KMS-11 (cell line): Measurements from ENCODE around the gene ZNF883.

Experiments used
- H2AFZ ChIP-seq: fragments of 200-600 bp; sonication (generic); 2 replicates; pipeline ENCODE4 v1.6.1; 2016; ENCODE audit warnings: antibody characterized with exemption, mixed run types, low read depth
- H3K27ac ChIP-seq: fragments of 200-600 bp; sonication (generic); 2 replicates; pipeline ENCODE4 v1.6.1; 2016; ENCODE audit warnings: mild to moderate bottlenecking, mixed run types
- H3K27me3 ChIP-seq: fragments of 200-600 bp; sonication (generic); 2 replicates; pipeline ENCODE4 v1.6.1; 2017; ENCODE audit warnings: mild to moderate bottlenecking, low read depth, mixed run types, moderate library complexity; ENCODE audit not compliant: insufficient read depth
- H3K36me3 ChIP-seq: fragments of 200-600 bp; sonication (generic); 2 replicates; pipeline ENCODE4 v1.6.1; 2017; ENCODE audit warnings: mild to moderate bottlenecking, mixed run types; ENCODE audit not compliant: insufficient read depth
- H3K4me1 ChIP-seq: fragments of 200-600 bp; sonication (generic); 2 replicates; pipeline ENCODE4 v1.6.1; 2016; ENCODE audit warnings: mild to moderate bottlenecking, low read depth, mixed run types; ENCODE audit not compliant: poor library complexity, severe bottlenecking
- H3K4me2 ChIP-seq: fragments of 200-600 bp; sonication (generic); 2 replicates; pipeline ENCODE4 v1.7.0; 2016; ENCODE audit warnings: mild to moderate bottlenecking, mixed run types
- H3K4me3 ChIP-seq: fragments of 200-600 bp; sonication (generic); IDR thresholded peaks from 2 replicates; pipeline ENCODE4 v1.6.1; 2017; ENCODE audit warnings: low read depth, low read length, mixed read lengths; ENCODE audit not compliant: insufficient read depth
- H3K79me2 ChIP-seq: fragments of 200-600 bp; sonication (generic); 2 replicates; pipeline ENCODE4 v1.6.1; 2016; ENCODE audit warnings: low read depth, mixed run types; ENCODE audit not compliant: insufficient read depth
- H3K9ac ChIP-seq: fragments of 200-600 bp; sonication (generic); 2 replicates; pipeline ENCODE4 v1.6.1; 2016; ENCODE audit warnings: mild to moderate bottlenecking, mixed run types
- H4K20me1 ChIP-seq: fragments of 200-600 bp; sonication (generic); 2 replicates; pipeline ENCODE4 v1.6.1; 2016; ENCODE audit warnings: mild to moderate bottlenecking, mixed run types; ENCODE audit not compliant: insufficient read depth
- CTCF ChIP-seq: fragments of 200-600 bp; sonication (generic); conservative IDR thresholded peaks from 2 replicates; pipeline ENCODE4 v1.6.1; 2017; ENCODE audit warnings: low read depth, mild to moderate bottlenecking, antibody characterized with exemption, low read length, moderate library complexity, mixed read lengths

ZNF883 gene

GRCh38 chr9:112933696-112934095, 78.3 kb downstream of the ZNF883 start:
- Histone ChIP-seq H4K20me1 (no peaks in the 10 kb centered on the region), H3K79me2 (no peaks in the 10 kb centered on the region), H3K4me2 (no peak overlapping the region), H3K36me3 (no peaks in the 10 kb centered on the region), H3K27ac (no peak overlapping the region), H3K9ac (no peak overlapping the region), H3K27me3 (no peaks in the 10 kb centered on the region), H3K4me3 (no peak overlapping the region), H2AFZ (no peak overlapping the region), H3K4me1 (no peaks in the 10 kb centered on the region)
- TF ChIP-seq CTCF: no peak

- Histone ChIP-seq H3K27me3 (no peaks in the 10 kb centered on the region), H3K36me3 (no peaks in the 10 kb centered on the region), H3K4me1 (no peaks in the 10 kb centered on the region), H2AFZ (no peak overlapping the region), H3K9ac (no peak overlapping the region), H4K20me1 (no peaks in the 10 kb centered on the region), H3K4me3 (no peak overlapping the region), H3K4me2 (no peak overlapping the region), H3K79me2 (no peaks in the 10 kb centered on the region), H3K27ac (no peak overlapping the region)
- no peak for TF ChIP-seq CTCF
Measured at GRCh38 chr9:112925058-112925641, 86.8 kb downstream of the ZNF883 start.

- Histone ChIP-seq H3K4me1 (no peaks in the 10 kb centered on the region), H3K27me3 (no peaks in the 10 kb centered on the region), H3K79me2 (no peaks in the 10 kb centered on the region), H2AFZ (no peak overlapping the region), H3K36me3 (no peaks in the 10 kb centered on the region), H3K27ac (no peak overlapping the region), H4K20me1 (no peaks in the 10 kb centered on the region), H3K9ac (no peak overlapping the region), H3K4me3 (no peak overlapping the region), H3K4me2 (no peak overlapping the region)
- no peak for TF ChIP-seq CTCF
Measured at GRCh38 chr9:112921549-112921948, 90.4 kb downstream of the ZNF883 start.

GRCh38 chr9:112917987-112918362, 94.0 kb downstream of the ZNF883 start:
- Histone ChIP-seq H3K36me3 (no peaks in the 10 kb centered on the region), H3K79me2 (no peaks in the 10 kb centered on the region), H3K9ac (no peak overlapping the region), H2AFZ (no peak overlapping the region), H3K27me3 (no peaks in the 10 kb centered on the region), H3K4me3 (no peak overlapping the region), H3K4me1 (no peaks in the 10 kb centered on the region), H3K27ac (no peak overlapping the region), H3K4me2 (no peak overlapping the region), H4K20me1 (no peaks in the 10 kb centered on the region)
- no peak for TF ChIP-seq CTCF
